HepG2 (cell line): ENCODE measurements around the gene CHPF. TPM values are rescaled to one million over a fixed set of nuclear protein-coding genes. Genes with fewer than 3 reads are reported as not detected.

Experiments used
- ATF1 ChIP-seq: IDR thresholded peaks from 2 replicates; pipeline ENCODE4 v1.6.1; 2016; ENCODE audit warnings: mild to moderate bottlenecking, control low read depth
- CEBPB ChIP-seq: IDR thresholded peaks from 2 replicates; pipeline ENCODE4 v1.6.1; 2011; ENCODE audit warnings: low read depth, low read length, improper control_type of control experiment, borderline replicate concordance
- CENPX ChIP-seq: sonication (generic); formaldehyde crosslinking; IDR thresholded peaks from 2 replicates; pipeline ENCODE4 v1.9.0; 2021; ENCODE audit warnings: mild to moderate bottlenecking, missing genetic modification reagents, moderate library complexity
- ELF1 ChIP-seq: sonication (generic); formaldehyde crosslinking; IDR thresholded peaks from 2 replicates; pipeline ENCODE4 v1.4.0; 2020; ENCODE audit warnings: missing genetic modification reagents
- HNRNPK ChIP-seq: fragments of 200-400 bp; formaldehyde crosslinking; IDR thresholded peaks from 2 replicates; pipeline ENCODE4 v1.6.1; 2018; ENCODE audit warnings: low read length, low read depth, moderate library complexity, mild to moderate bottlenecking; ENCODE audit not compliant: poor library complexity, severe bottlenecking
- MAF1 ChIP-seq: sonication (generic); formaldehyde crosslinking; IDR thresholded peaks from 2 replicates; pipeline ENCODE4 v1.5.0; 2020; ENCODE audit warnings: missing genetic modification reagents, borderline replicate concordance
- MTA1 ChIP-seq: sonication (generic); formaldehyde crosslinking; IDR thresholded peaks from 2 replicates; pipeline ENCODE4 v1.4.0; 2020; ENCODE audit warnings: missing genetic modification reagents, mild to moderate bottlenecking, borderline replicate concordance
- MTF1 ChIP-seq: sonication (generic); formaldehyde crosslinking; IDR thresholded peaks from 2 replicates; pipeline ENCODE4 v1.5.0; 2020; ENCODE audit warnings: missing genetic modification reagents
- RBM22 ChIP-seq: fragments of 200-400 bp; formaldehyde crosslinking; optimal IDR thresholded peaks from 2 replicates; pipeline ENCODE3; 2017; ENCODE audit warnings: mild to moderate bottlenecking, low read length, moderate library complexity
- RBM39 ChIP-seq: fragments of 200-400 bp; formaldehyde crosslinking; IDR thresholded peaks from one replicate; pipeline ENCODE4 v1.6.1; 2018; ENCODE audit warnings: antibody characterized with exemption, mild to moderate bottlenecking, low read depth, low read length; ENCODE audit not compliant: poor library complexity, severe bottlenecking
- RXRB ChIP-seq: IDR thresholded peaks from 2 replicates; pipeline ENCODE4 v1.6.1; 2016; ENCODE audit warnings: borderline replicate concordance, missing genetic modification reagents, missing compliant biosample characterization
- SOX6 ChIP-seq, 2 experiments: fragments of 450-650 bp in 1 of 2; sonication (generic) in 1 of 2; formaldehyde crosslinking in 1 of 2; IDR thresholded peaks; 2 replicates each; pipeline versions ENCODE4 v1.4.0 to v1.6.1; 2017 to 2020; ENCODE audit warnings: antibody characterized with exemption in 1 of 2, mild to moderate bottlenecking in 1 of 2, missing genetic modification reagents in 1 of 2
- SRY ChIP-seq: sonication (generic); formaldehyde crosslinking; IDR thresholded peaks from 2 replicates; pipeline ENCODE4 v1.8.0; 2022; ENCODE audit warnings: mild to moderate bottlenecking, missing genetic modification reagents
- TBP ChIP-seq: sonication (generic); formaldehyde crosslinking; IDR thresholded peaks from 2 replicates; pipeline ENCODE4 v1.5.0; 2020; ENCODE audit warnings: missing genetic modification reagents
- TOE1 ChIP-seq: sonication (generic); formaldehyde crosslinking; IDR thresholded peaks from 2 replicates; pipeline ENCODE4 v1.4.0; 2020; ENCODE audit warnings: mild to moderate bottlenecking, missing genetic modification reagents
- TRIM22 ChIP-seq: fragments of 450-650 bp; IDR thresholded peaks from 2 replicates; pipeline ENCODE4 v1.6.1; 2017
- U2AF1 ChIP-seq: fragments of 200-400 bp; formaldehyde crosslinking; optimal IDR thresholded peaks from 2 replicates; pipeline ENCODE3; 2017; ENCODE audit warnings: mild to moderate bottlenecking, low read depth, low read length
- XBP1 ChIP-seq: sonication (generic); formaldehyde crosslinking; IDR thresholded peaks from 2 replicates; pipeline ENCODE4 v1.5.0; 2020; ENCODE audit warnings: missing genetic modification reagents
- ZBTB21 ChIP-seq: sonication (generic); formaldehyde crosslinking; IDR thresholded peaks from 2 replicates; pipeline ENCODE4 v1.4.0; 2020; ENCODE audit warnings: missing genetic modification reagents
- ZBTB3 ChIP-seq: sonication (generic); formaldehyde crosslinking; IDR thresholded peaks from 2 replicates; pipeline ENCODE4 v1.4.0; 2020; ENCODE audit warnings: low read depth, mild to moderate bottlenecking, moderate library complexity, missing genetic modification reagents, borderline replicate concordance
- ZIK1 ChIP-seq: sonication (generic); formaldehyde crosslinking; IDR thresholded peaks from 2 replicates; pipeline ENCODE4 v1.5.0; 2020; ENCODE audit warnings: mild to moderate bottlenecking, low read depth, missing genetic modification reagents, borderline replicate concordance
- ZNF672 ChIP-seq: sonication (generic); formaldehyde crosslinking; IDR thresholded peaks from 2 replicates; pipeline ENCODE4 v1.8.1; 2022; ENCODE audit warnings: missing genetic modification reagents
- polyA plus RNA-seq, 8 experiments: library from polyadenylated mRNA; depleted of rRNA in 3 of 8; stranded (reverse) in 7 of 8; unstranded in 1 of 8; fragments of >200 nt; fragmentation: Illumina TruSeq in 4 of 8; extraction: Trizol in 4 of 8; gene quantifications; 2 replicates each; pipeline versions ENCODE4 v1.2.1 to v1.2.3, GENCODE V29; 2011 to 2016; ENCODE audit warnings: low read depth in 4 of 8, missing spikeins in 1 of 8, mixed read lengths in 1 of 8; ENCODE audit not compliant: insufficient read depth in 1 of 8
- total RNA-seq, 5 experiments: library from RNA; depleted of rRNA; stranded (reverse); fragments of >200 nt; fragmentation: Illumina TruSeq; extraction: Trizol; gene quantifications; 2 replicates each; pipeline ENCODE4 v1.2.3, GENCODE V29; 2016; ENCODE audit warnings: low read depth in 1 of 5
- TF ChIP-seq, protein P1 (sequence below): sonication (generic); formaldehyde crosslinking; conservative IDR thresholded peaks from 2 replicates; pipeline ENCODE4 v1.8.0; 2022; ENCODE audit warnings: missing genetic modification reagents

CHPF gene
- total and polyA plus RNA-seq, 2 of the 13 experiments (the other 11 are each of a cell fraction or from before 2014, with no cell fraction given): 79.6 to 111 TPM

GRCh38 chr2:219543596-219544358 is at the start of gene CHPF, which contains the start of gene TMEM198 (continued):
- peak; percentile 81; the same call in 1 of the 2 replicates for TF ChIP-seq TBP
- TF ChIP-seq MAF1 (CRISPR knock-in tag): peak; percentile 95; the same call in 1 of the 2 replicates
- TF ChIP-seq RXRB (CRISPR knock-in tag): peak; percentile 68
- no peak; the same call in 1 of the 2 replicates for TF ChIP-seq MTA1 (CRISPR knock-in tag)
- peak; percentile 95 for TF ChIP-seq ATF1 (CRISPR knock-in tag)
- TF ChIP-seq TRIM22: no peak
- TF ChIP-seq RBM39: peak; percentile 93
- TF ChIP-seq ZIK1 (CRISPR knock-in tag): 0 out of 2 replicates have a peak, but pooled peaks have one; percentile 53
- no peak for TF ChIP-seq CEBPB
- TF ChIP-seq TOE1: peak; percentile 97
- peak; percentile 92 for TF ChIP-seq ELF1 (CRISPR knock-in tag)
- TF ChIP-seq, protein P1, sequence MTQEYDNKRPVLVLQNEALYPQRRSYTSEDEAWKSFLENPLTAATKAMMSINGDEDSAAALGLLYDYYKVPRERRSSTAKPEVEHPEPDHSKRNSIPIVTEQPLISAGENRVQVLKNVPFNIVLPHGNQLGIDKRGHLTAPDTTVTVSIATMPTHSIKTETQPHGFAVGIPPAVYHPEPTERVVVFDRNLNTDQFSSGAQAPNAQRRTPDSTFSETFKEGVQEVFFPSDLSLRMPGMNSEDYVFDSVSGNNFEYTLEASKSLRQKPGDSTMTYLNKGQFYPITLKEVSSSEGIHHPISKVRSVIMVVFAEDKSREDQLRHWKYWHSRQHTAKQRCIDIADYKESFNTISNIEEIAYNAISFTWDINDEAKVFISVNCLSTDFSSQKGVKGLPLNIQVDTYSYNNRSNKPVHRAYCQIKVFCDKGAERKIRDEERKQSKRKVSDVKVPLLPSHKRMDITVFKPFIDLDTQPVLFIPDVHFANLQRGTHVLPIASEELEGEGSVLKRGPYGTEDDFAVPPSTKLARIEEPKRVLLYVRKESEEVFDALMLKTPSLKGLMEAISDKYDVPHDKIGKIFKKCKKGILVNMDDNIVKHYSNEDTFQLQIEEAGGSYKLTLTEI (CRISPR knock-in tag): no peak
- no peak for TF ChIP-seq SOX6 (IDR thresholded peaks at IDR 0.05)
- TF ChIP-seq SOX6 (CRISPR knock-in tag; IDR thresholded peaks at IDR 0.05): peak; percentile 62
- peak; percentile 54 for TF ChIP-seq U2AF1
- TF ChIP-seq ZBTB3 (CRISPR knock-in tag): no peak
- peak; percentile 50 for TF ChIP-seq RBM22
- TF ChIP-seq MTF1 (CRISPR knock-in tag): peak; percentile 62
- peak; percentile 99 for TF ChIP-seq ZBTB21
- TF ChIP-seq HNRNPK: peak; percentile 95
- TF ChIP-seq CENPX: no peak
- no peak for TF ChIP-seq ZNF672 (CRISPR knock-in tag)
- peak; percentile 91; the same call in 1 of the 2 replicates for TF ChIP-seq XBP1 (CRISPR knock-in tag)
- TF ChIP-seq SRY (CRISPR knock-in tag): peak; percentile 87; the same call in 1 of the 2 replicates
